NCI-H2196 (cell line): ENCODE measurements around the gene NPW.
"Not testable (repeated sequence)": the region's sequence is repeated elsewhere in the genome, so short reads cannot be mapped to it uniquely, and the experiment has no call there.

Experiments
- DNase-seq: peaks from one replicate; lab custom pipeline; 2025; ENCODE audit not compliant: unreplicated experiment; lab: John Stamatoyannopoulos, UW

The NPW gene

GRCh38 chr16:2001456-2002355 is 17.9 kb upstream of the NPW start:
- DNase-seq, result no peak

DNA sequence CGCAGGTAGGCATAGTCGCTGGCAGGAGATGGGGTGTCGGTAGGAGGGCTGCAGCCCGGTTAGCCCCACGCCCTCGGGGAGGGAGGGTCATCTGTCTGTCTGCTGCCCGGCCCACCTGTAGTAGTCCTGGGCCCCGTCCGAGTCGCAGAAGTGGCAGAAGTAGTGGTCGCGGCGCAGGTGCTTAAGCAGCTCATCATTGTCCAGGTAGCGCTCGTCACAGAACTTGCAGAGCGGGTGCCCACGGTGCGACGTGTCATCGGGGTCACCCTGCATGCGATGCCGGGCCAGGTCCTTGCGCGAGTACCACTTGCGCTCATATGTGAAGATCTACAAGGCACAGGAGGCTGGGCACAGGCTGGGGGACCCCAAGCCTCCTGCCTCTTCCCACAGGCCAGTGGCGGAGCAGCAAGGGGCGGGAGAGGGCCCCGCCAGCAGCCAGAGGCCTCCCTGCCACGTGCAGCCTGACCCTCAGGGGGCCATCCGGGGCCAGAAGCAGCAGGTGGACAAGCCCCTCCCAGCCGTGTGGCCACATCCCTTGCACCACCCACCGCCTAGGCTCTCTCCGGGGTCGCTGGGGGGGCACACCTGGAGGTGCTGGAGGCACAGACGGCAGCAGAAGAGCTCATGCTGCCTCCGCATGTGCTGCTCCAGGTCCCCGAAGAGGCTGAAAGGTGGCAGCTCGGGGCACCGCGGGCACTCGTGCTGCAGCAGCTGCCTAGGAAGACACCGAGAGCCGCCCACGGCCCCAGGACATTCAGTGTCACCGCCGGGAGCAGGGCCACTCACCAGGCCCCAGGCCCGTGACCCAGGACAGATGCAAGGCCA is 17.0 kb upstream of the NPW start:
- DNase-seq, result no peak

DNA sequence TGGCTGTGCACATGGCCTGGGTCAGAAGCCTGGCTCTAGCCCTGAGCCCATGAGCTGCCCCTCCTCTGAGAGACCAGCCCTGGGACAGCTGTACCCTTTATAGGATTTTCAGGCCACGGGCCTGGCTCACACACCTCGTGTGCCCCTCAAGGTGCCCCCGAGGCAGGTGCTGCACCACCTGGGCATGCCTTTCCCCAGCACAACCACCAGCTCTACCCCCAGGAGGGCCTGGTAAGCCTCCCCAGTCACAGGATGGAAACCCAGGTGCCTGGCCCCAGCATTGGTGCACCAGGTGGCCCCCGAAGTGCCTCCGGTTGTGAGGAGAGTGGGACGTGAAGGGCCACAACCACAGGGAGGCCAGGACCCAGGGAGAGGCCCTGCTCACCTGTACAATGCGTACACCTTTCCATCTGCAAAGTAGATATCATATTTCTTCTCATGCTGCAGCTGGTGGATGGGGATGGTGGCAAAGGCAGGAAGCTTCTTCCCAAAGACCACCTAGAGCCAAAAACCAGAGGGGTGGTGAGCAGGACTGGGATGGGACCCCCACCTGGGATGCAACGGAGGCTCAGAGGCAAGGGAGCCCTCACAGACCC is 16.3 kb upstream of the NPW start:
- no peak for DNase-seq

DNA sequence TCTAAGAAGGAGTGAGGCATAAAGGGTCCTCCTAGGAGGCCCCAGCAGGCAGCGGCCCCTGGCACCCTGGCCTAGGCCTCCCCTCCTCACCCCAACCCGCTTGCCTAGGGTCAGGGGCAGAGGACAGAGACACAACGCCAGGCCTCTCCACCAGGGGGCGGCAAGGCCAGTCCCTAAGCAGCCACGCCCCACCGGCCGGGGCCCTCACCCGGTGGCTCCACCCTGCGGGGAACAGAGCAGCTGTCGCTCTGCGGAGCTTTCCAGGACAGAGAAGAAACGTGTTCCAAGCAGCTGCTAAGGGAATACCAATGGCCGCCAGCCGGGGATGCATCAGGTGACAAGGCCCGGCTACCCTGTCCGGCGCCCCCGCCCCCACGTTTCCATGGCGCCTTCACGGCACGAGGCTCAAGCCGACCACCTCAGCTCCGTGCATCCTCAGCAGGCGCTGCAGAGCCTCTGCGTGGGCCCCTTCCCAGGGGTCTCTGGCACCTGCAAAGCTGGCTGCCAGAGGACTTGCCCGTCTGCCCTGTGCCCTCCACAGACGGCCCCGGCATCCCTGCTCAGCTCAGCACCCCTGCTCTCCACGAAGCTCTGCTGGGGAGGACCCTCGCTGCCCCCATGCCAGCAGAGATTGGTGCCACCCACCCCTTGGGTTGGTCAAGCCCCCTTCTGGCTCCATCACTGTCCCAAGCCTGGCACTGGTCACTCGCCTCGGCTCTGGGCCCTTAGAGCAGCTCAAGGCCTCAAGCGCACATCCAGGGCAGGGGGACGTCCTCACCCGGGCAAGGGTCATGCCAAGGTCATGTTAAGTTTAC is 15.6 kb upstream of the NPW start:
- DNase-seq, result peak; percentile 96

DNA sequence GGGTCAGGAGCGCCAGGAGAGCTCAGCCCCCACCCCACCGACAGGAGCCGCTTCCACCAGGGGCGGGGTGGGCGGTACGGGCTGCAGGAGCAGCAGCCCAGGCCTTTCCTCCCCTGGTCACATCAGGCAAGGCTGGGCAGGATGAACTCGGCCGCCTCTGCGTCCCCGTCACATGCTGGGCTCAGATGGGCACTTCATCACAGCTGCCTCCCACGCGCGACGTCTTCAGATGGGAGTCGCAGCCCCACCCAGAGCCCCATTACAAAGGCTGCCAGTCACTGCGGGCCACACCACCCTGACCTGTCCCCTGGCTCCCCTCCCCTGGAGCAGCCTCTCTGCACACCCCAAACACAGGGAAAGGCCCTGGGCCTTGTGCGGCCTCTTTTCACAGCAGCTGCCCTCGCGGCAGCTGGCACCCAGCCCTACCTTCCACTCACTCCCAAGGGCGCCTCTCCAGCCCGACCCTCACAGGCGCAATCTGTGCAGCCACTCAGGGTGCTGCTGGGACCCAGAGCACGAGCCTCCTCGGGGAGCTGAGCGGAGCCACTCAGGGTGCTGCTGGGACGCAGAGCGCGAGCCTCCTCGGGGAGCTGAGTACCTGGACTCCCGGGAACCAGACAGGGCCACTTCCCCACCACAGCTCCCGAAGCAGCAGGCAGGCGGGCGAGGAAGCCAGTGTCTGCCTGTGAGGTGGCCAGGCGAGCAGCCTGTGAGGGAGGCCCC is 14.6 kb upstream of the NPW start:
- DNase-seq, result peak; percentile 31

DNA sequence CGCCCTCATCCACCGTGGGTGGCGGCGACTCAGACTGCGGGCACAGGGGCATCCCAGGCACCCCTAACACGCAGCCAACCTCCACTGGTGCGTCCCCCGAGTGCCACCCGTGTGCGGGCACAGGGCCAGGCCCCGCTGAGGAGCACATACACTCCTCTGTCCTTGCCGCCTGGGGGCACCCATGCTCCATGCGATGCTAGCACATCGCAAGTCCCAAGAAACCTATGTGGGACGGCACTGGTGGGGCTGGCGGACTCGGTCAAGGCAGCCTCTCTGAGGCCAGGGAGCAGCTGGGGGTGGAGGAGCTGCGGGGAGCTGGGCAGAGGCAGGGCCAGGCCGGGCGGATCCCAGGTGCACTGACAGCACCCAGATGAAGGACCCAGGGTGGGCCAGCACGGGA is 13.9 kb upstream of the NPW start:
- no peak for DNase-seq

GRCh38 chr16:2006317-2006716 is 13.3 kb upstream of the NPW start:
- DNase-seq, result no peak

DNA sequence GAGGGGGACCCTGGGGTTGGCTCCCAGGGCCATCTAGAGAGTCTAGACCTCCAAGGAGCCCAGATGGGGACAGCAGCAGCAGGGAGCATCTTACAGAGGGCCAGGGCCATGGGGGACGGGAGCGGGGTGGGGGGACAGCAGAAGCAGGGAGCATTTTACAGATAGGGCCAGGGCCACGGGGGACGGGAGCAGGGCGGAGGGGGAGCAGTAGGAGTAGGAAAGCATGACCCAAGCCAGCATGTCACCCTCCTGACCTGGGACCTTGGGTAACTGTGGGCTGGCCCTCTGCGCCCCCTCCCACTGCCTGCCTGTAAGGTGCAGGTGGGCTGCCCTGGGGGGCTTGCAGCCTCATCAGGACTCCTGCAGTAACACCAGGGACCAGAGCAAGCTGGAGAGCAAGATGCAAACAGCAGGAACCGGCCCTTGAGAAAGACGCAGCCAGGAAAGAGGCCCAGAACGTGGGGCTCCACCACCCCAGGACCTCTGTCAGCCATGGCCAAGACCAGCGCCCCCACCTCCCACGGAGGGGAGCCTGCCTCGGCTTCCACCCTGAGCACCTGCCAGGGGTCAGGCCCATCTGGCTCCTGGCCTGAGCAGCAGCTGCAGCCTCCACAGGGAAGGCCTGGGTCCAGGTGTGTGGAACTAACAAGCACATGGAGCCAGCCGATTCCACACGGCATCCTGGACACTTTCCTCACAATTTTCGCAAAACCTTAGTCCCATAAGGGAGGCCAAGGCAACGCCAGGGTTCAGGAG is 12.3 kb upstream of the NPW start:
- DNase-seq, result no peak

DNA sequence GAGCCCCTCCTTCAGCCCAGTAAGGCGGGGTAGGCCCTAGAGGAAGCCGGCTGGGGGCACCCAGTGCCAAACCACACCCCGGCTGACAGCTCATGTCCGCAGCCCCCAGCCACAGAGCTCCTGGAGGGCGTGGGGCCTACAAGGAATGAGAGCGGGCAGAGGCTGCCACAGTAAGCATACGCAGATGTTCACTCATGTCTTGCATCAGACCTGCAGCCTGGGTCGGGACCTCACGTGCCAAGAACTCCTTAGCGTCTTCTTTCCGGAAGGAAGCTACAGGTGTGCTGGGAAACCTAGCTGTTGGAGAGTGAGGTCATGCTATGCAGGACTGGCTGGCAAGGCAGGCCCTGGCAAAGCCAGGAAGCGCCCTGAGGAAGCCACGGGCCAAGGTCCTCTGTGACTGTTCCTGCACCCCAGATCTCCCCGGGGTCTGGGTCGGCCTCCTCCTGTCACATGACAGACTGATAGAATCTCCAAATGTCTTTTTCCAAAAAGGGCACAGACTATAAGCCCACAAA is 11.5 kb upstream of the NPW start:
- peak; percentile 79 for DNase-seq

- DNase-seq, result no peak
Measured at GRCh38 chr16:2008631-2009163, 10.9 kb upstream of the NPW start.

DNA sequence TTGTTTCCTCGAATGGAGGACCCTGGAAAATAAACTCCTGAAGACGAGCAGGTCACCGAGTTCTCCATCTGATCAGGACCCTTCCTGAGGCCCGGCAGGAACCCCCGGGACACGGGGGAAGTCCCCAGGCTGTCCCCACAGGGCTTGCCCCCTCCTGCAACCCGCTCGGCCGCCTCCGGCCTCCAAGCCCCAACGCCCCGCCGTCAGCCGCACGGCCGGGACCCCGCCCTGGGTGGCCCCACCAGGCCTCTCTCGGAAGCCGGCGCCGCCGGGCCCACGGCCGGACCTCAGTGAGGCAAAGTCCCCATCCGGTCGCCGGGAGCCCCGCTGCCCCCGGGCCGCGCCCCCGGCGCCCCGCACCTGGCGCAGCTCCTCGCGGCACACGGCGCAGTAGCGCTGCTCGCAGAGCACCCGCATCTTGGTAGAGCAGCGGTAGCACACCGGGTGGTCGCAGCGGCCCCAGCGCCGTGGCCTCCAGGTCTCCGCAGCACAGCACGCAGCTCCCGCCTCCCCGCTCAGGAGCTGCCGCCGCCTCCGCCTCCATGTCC is 10.3 kb upstream of the NPW start:
- DNase-seq, result no peak

DNA sequence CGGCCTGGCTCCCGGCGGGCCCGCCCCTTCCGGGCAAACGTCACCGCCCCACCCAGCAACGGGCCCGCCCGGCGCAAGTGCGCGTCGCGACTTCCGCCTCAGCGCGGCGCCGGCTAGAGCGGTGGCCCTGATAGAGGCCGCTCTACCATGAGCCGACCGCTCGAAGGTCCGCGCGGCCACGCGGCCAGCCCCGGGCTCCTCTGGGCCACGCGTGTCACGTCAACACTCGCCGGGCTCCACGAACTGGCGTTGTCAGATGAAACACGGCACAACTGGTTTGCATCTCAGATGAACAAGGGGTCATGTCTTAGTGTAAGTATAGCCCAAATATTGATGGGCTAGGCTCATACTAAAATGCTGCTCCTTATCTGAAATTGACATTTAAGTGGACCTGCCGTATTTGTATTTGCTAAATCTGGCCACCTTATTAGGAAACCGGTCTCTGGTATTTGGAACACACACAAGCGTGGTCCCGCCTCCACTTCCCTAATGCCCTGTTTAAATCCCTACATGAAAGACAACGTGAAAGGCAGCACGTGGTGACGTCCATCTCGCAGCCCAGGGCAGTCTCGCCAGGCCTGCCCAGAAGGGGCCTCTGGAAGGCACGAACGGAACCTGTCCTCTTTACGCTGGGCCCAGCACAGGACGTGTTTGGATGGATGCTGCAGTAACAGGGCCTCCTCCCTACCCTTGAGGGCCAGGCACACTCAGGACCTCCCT is 9.6 kb upstream of the NPW start, which contains the start of gene ZNF598:
Gene ZNF598 (minus strand): TSS at position 31 of the 720 bp plus-strand sequence.
- peak; percentile 87 for DNase-seq

- not testable (repeated sequence) for DNase-seq
Measured at GRCh38 chr16:2011726-2012125, 7.9 kb upstream of the NPW start.

GRCh38 chr16:2013527-2013926 is 6.1 kb upstream of the NPW start:
- DNase-seq, result no peak

- no peak for DNase-seq
Measured at GRCh38 chr16:2015117-2015946, 4.3 kb upstream of the NPW start.

DNA sequence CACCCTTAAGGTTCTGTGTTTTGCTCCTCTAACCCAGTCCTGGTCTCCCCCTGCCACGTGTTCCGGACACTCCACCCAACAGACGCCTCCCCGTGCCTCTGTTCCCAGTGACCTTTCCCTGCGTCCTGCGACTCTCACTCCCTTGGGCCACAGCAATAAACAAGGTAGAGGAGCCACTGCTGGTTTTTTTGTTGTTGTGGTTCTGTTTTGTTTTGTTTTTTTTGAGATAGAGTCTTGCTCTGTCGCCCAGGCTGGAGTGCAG is 3.7 kb upstream of the NPW start:
- no peak for DNase-seq

DNA sequence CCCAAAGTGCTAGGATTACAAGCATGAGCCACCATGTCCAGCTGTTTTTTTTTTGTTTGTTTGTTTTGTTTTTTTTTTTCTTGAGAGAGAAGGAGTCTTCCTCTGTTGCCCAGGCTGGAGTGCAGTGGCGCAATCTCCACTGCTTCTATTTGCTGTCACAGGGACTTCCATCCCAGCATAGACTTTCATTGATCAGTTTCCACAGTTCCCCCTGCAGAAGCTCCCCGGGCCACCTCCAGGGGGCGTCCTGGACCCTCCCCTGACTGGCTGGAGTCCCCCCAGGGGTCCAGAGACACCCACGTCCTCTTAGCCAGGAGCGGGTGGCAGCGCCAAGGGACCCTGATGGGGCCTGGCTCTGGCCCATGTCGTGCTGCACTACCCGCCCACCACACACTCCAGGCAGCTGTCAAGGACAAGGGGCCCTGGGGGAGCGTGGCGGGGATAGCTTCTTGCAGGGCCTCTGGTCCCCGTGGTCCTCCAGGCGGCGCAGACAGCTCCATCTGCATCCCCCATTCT is 3.1 kb upstream of the NPW start:
- DNase-seq, result no peak
